Stimulated activated CD4-positive, alpha-beta T cell treated with anti-CD3 and anti-CD28 coated beads, TNF-alpha, amount 100 ng/mL, for 48 hours (primary cell): ENCODE measurements around the gene UNC5A.

Experiments
- DNase-seq, 3 donors: peaks; one replicate each; pipeline ENCODE4 v3.0.0-alpha.2; 2020; ENCODE audit warnings: low read depth in 3 of 3

UNC5A gene

DNA sequence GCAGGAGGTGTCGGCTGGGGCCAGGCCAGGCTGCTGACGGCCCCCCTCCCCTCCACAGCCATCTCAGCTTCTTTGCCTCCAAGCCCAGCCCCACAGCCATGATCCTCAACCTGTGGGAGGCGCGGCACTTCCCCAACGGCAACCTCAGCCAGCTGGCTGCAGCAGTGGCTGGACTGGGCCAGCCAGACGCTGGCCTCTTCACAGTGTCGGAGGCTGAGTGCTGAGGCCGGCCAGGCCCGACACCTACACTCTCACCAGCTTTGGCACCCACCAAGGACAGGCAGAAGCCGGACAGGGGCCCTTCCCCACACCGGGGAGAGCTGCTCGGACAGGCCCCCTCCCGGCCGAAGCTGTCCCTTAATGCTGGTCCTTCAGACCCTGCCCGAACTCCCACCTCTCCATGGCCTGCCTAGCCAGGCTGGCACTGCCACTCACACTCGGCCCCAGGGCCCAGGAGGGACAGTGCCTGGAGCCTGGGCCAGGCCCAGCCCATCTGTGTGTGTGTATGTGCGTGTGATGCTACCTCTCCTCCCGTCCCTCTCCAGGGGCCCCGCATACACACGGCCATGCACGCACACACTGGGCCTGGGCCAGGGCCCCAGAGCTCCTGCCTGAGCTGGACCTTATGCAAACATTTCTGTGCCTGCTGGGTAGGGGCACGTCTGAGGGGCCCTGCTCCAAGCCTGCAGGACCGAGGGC lies 69.5 kb downstream of the UNC5A start:
- no peak for DNase-seq

DNA sequence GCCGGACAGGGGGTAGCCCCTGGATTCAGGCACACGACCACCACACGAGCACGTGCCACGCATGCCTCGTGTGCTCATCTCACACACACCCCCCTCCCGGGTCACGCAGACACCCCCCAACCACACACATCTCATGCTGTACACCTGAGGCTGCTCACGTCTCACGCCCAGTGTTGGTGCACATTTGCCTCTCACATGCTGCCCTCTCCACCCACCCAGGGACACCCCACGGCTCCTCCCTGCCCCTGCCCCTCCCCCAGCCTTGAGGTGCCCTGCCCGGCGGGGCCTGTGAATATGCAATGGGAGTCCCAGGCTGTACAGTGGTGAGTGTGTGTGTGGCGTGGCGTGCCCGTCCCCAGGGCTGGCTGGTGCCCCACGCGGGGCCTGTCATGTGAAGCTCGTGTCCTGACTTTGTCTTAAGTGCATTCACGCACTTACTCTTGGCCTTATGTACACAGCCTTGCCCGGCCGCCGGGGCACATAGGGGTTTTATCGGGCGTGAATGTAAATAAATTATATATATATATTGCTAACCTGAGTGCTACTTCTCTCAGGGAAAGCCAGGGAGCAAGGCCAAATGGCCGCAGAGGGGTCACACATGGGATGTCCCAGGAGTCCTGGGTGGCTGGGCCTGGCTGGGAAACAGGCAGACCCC lies 70.1 kb downstream of the UNC5A start:
- DNase-seq = no peak

DNA sequence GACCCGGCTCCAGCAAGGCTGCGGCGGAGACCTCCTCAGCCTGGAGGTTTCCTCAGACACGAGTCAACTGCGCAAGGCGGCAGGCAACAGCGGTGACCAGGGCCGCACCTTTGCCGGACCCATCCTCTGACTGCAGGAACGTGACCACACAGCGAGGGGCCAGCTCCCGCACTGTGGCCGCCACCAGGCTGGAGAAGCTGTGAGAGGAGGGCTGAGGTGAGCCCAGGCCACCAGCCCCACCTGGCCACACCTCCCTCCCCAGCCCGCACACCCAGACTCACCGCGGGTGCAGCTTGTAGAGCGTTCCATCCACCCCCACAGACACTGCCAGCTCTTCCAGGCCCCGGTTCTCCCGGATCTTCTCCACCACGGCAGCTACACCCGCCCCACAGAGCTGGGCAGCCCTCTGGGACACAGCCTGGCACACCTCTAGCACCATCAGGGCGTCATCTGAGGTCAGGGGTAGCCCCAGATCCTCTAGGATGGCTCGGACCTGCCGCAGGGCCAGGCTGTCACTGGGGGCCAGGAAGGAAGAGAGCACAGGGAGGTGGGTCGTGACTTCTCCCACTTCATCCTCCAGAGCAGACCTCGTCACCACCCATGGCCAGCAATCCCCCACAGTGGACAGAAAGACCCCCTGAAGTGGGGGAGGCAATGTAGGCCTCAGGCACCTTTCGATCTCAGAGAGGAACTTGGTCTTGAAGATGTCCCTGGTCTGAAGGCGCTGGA lies 70.8 kb downstream of the UNC5A start:
- DNase-seq = no peak

DNA sequence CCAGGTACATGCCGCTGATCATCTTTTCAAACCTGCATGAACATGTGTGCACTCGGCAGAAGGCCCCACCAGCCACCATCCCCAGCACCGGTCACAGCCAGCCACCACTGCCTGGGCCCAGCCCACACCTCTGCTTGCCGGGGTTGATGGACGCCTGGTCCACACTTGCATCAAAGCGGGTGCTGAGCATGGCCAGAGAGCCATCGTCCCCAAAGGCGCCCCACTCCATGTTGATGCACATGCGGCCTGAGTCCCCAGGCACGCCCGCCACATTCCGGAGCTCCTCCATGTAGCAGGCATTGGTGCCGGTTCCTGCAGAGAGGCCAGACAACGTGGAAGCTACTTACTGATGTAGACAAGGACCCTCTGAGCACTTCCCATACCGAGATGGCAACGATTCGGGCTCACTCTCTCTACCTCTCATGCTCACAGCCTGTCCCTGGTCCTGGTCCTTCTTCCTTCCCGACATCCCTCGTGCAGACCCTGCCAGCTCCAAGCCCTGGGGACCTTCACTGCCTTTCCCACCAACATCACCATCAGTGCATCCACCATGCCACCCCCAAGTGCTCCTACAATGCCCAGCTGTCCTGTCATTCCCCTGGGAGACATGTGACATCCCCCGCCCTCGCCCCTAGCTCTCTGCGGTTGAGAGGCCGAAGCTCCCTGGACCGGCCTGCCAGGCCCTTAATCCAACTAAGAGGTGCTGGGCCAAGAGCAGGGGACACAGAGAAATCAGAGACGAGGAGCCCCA lies 71.6 kb downstream of the UNC5A start:
- DNase-seq = no peak

DNA sequence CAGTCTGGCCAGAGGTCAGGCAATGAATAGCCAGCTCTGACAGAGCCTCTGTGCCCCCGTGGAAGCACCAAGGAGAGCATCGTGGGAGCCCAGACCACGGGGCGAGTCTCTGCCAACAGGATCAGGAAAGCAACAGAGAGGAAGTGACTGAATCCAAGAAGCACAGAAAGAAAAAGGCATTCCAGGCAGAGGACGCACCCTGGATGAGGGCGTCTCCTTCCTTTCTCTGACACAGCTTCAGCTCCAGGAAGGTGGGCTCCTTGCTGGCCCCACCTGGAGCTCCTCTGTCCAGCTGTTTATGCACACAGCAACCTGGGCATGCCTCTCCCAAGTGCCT lies 72.2 kb downstream of the UNC5A start:
- no peak for DNase-seq

DNA sequence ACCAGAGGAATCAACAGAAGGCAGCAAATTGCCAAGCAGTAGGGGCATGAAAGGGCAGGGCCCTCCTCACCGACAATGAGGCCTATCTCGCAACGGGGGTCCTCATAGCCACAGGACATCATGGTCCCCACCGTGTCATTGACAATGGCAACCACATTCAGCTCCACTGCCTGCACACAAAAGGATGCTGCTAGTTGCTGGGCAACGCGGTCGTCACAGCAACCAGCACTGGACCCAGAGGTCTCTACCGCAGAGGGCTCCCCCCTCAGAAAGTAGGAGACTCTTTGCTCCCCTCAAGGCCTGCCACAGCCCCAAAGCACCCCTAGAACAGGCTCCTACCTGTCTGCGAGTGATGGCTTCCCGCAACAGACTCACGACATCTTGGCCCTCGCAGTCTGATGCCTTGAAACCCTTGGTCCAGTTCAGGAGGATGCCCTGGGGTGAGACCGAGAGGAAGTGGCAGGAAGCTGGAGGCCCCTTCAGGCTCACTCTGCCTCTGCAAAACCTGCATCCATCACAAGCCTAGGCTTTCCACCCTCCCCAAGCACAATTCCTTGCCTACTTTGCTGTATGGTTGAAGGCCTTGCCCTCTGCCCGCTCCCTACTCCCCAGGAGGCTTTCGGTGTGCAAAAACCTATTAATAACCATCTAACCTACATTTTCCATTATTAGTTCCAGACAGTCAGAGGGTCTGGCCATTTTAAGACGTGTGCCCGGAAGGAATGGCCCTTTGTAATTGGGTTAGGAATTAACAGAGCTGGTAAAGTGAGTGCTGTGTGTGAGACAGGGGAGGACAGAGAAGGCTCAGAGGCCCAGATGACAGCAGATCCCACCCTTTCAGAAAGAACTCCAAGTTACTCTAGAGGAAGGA lies 73.6 kb downstream of the UNC5A start:
- DNase-seq = no peak

DNA sequence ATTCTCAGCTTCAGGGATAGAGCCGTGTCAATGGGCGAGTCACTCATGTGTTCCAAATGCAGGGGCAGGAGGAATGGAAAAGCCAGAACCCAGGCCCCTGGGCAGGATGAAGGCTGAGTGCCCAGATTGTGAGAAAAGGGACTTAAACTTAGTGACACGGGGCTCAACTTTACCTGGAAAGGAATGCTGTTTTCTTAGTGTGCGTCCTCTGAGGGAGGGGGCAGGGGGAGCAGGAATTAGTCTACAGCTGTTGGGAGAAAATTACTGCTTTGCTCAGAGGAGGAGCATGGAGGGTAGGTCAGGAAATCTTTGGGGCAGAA lies 74.2 kb downstream of the UNC5A start:
- DNase-seq = no peak

DNA sequence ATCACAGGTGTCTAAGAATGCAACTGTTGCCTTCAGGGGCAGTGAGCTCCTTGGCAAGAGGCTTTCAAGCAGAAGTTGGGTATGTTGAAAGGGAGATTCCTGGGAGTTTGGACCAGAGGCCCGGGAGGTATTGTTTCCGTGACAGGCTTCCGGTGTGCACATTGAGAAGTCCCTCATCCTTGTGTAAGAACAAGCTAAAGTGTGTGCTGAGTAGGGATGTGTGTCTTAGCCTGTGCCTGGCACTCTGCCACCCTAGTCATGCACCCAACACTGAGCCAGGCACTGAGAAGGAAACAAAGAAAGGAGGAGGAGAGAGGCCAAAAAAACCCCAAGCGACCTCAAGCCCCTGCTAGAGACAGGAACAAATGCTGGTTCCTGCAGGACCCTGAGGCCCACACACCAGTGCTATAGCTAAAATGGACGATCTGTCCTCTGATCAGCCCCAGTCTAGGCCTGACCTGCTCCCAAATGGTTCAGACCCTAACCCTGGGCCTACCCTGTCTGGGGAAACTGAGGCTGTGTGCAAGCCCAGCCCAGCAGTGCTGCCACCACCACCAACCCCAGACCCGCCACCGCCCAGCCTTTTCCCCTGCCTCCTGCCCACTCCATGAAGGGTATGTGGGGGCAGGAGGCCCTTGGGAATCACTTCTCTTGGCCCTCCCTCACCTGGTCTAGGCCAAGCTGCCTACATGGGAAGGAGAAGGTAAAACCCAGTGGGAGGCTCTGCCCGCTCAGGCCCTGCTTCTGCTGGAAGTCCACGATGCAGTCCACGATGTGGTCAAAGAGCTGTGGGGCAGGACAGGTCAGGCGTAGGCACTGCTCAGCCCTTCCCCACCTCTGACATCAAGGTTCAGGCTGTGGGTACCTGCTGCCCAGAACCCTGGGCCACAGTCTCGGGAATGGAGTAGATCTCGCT lies 76.2 kb downstream of the UNC5A start:
- no peak for DNase-seq

DNA sequence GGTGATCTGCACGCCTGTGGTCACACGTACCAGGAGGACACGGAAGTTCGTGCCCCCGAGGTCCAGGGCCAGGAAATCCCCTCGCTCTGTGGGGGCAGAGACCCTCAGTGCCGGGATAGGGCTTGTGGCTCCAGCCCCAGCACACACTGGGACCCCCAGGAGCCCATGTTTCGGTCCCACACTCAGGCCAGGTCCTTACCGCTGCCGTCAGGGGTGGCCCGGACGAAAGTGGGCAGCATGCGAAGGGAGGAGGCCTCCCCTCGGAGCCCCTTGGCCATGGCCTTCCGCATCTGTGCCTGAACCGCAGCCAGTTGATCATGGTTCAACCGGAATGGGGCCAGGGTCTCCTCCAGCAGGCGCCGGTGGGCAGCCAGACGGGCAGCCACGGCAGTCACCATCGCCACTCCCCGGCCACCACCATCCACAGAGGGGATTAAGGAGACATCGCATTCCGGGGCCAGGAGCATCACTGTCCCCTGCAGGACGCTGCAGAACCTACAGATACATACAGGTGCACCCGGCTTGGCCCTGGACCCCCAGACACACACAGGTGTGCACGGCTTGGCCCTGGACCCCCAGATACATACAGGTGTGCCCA lies 77.0 kb downstream of the UNC5A start:
- DNase-seq = no peak

DNA sequence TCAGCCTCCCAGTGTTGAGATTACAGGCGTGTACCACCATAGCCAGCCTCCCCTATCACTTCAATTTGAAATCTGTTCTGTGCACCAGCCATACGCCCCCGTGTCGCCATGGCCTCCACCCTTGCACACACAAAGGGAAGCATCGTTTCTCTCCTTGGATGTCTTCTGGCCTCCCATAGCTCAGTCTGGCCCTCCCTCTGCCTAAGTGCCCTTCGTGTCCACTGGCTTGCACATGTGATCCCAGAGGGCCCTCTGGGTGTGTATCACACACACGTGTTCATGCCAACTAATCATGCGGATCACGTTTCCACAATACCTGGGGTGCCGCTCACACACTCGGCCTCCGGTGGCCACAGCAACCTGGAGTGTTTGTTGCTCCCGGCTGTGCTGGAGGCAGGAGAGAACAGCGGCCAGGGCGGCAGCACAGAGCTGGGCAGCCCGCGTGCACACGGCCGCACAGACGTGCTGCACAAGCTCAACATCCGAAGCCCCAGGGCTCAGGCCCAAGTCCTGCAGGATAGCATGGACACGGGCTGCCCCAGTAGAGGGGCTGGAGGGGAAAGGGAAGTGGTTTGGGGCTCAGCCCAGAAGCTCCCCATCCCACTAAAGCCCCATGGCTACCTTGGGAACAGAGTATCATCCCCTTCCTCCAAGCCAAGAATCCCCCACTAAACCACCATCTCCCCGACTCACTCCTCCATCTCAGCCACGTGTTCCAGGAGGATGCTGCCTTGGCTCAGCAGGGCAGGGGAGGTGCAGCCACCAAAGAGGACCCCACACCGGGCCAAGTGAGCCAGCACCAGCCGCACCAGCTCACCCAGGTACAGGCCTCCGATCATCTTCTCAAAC lies 77.9 kb downstream of the UNC5A start:
- DNase-seq = no peak

DNA sequence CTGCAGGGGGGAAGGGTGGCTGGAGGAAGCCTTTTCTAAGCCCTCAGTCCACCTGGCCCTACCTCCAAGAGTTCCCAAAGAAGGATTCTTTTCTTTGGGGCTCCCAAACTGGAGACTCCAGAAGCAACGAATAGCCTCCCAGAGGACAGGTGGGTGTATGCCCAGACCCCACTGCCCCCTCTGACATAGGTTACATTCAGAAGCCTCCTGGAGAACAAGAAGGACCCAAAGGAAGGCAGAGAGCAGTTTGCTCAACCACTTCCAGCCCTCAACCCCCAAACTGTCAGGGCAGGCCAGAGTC lies 78.5 kb downstream of the UNC5A start:
- DNase-seq = no peak

DNA sequence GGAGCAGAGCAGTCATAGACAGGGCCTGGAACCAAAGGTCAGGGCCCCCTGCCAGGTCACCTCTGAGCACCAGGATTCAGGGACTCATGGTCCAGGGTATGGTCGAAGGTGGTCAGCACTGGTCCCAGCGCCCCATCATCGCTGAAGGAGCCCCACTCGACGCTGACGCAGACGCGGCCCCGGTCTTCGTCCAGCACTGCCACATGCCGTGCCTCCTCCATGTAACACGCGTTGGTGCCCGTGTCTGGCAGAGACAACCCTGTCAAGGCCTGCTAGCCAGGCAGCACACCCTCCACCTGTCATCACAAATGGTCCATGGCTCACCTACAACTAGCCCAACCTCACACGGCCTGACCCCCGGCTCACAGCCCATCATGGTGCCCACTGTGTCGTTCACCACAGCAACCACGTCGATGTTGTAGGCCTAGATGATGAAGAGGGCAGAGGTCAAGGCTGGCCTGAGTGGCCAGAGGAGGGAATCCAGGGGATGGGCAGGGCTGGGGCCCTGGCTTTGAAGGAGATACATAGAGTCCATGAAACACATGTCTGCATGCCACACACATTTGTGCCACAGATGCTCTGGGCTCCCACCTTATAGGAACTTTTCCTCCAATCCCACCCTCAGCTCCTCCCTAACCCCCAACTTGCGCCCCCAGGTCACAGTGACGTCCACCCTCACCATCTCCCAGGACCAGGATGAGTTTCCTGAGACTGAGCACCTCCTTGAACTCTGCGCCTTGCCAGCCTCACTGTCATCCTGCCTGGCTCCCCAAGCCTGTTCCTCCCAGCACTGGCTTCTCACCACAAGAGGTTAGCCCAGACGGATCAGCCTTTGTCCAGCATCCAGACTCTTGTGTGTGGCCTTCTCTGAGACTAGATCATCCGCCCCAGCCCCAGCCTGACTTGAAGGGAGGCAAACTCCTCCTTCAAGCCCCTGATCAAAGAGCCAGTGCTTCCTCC lies 79.2 kb downstream of the UNC5A start:
- DNase-seq = no peak

DNA sequence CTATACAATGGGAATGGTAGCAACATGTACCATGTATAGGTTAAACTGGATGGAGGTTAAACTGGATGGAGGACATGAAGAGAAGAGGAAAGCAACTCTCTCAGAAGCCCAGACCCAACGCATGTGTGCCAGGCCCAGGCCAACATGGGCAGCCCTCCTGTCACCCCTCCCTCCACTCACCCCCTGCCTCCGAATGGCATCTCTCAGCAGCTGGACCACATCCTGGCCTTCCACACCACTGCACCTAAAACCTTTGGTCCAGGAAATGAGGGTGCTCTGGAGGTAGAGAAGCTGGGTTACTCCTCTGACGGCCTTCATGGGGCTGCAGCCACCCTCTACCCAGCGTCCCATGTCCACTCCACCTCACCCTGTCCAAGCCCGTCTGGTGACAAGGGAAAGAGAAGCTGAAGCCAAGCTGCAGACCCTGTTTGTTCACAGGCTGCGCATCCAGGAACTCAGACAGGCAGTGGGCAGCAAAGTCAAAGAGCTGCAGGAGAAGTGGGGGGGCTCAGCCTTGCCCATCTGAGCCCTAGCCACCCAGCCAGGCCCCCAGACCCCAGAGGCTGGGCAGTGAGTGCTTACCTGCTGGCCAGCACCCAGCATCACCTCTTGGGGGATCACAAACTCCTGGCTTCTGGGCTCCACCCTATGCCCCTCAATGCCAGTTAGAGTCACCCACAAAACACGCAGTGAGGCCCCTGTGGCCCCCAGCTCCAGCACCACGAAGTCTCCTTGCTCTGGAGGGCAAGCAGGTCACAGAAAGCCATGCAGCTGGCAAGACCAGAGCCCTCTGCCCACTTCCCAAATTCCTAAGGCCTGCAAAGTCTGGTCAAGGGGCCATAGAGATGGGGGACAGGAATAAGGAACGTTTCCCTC lies 80.3 kb downstream of the UNC5A start:
- DNase-seq = no peak

DNA sequence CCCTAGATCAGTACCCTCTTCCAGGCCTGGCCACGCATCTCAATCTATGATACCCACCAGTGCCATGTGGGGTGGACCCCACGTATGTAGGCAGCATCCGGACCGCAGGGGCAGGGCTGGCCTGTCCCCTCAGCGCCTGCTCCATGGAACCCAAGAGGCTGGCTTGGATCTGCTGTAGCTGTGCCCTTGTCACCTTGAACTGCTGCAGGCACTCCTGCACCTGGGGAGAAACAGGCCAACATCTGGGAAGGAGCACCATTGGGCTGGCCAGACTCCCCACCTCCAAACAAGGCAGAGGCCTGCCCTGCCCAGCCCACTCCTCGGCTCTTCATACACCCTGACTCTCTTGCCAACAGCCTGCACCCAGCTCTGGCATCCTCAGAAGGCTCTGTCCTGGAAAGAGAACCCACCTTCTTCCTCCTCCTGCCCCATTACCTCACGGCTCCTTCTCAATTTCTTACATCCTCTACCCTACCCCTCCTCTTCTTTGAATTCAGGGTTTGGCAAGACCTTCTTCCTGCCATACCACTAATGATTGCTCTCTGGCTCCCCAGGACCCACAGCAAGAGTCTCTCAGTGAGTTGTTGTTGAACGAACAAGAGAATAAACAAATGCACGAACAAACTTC lies 81.1 kb downstream of the UNC5A start:
- DNase-seq = no peak

DNA sequence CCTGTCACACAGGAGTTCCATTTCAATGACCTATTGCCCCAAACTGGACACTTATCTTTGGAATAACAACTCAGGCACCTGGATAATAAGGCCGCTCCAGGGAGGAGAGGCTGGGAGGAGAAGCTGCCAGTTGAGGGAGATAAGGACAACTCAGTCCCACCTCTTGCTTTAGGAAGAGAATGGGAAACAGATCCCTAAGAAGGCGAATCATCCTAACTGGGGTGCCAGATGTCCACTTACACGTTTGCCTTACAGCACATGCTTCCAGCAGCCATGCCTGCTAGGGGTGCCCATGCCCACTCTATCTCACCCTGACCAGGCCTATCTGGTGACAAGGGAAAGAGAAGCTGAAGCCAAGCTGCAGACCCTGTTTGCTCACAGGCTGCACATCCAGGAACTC lies 82.3 kb downstream of the UNC5A start:
- DNase-seq = no peak

DNA sequence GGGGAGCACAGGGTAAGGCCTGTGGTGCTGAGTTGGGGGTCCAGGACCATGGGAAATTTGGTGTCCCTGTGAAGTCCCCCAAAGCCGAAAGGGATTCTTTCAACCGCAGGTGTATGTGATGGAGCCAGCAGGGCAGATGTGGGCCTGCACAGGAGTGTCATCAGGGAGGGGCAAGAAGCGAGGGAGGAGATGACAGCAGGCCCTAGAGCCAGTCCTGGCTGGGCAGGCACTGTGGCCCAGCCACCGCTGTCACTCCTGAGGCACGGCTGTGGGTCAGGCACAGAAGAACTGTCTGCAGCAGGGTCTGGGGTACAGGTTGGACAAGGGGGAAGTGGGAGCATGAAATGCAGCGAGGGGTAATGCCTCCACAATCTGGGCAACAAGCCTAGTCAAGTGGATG lies 83.9 kb downstream of the UNC5A start:
- DNase-seq = no peak

DNA sequence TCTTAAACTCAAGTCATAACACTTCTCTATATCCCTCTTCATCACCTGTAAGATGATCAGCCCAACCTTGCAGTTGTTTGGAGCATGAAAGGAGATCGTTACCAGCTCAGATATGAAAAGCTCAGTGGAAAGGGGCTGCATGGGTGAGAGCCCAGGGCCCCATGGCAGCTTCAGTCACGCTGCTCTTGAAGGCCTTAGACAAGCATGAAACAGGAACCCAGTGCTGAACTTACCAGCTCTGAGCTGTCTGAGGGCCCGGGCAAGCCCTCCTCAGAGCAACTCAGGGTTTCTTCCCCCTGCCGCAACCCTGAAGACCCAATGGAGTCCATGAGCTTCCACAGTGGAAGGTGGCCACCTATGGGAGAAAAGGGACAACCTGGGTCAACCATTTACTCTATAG lies 85.5 kb downstream of the UNC5A start:
- no peak for DNase-seq
